Activated CD8-positive, alpha-beta memory T cell treated with anti-CD3 and anti-CD28 coated beads, Interleukin-2, amount 50 U/mL, for 1 hour (primary cell): ENCODE results near the gene TOE1.

Source experiments
- DNase-seq: peaks from one replicate; pipeline ENCODE4 v3.0.0-alpha.2; 2020; ENCODE audit errors: extremely low read depth

The TOE1 gene

GRCh38 chr1:45326627-45327623, 13.0 kb upstream of the TOE1 start, which contains the start of gene HPDL:
HPDL (plus strand) TSS chr1:45326895; CDS start chr1:45327149, 254 bp downstream.
- DNase-seq: no peak

- no peak for DNase-seq
Measured at GRCh38 chr1:45327644-45328515, 12.1 kb upstream of the TOE1 start.

GRCh38 chr1:45328680-45329079, 11.3 kb upstream of the TOE1 start:
- no peak for DNase-seq

- no peak for DNase-seq
Measured at GRCh38 chr1:45329445-45329844, 10.5 kb upstream of the TOE1 start.

GRCh38 chr1:45331436-45332345, 8.3 kb upstream of the TOE1 start:
- no peak for DNase-seq

GRCh38 chr1:45332346-45332720, 7.6 kb upstream of the TOE1 start:
- DNase-seq: no peak

GRCh38 chr1:45334308-45335245, 5.4 kb upstream of the TOE1 start:
- no peak for DNase-seq

- no peak for DNase-seq
Measured at GRCh38 chr1:45335855-45336324, 4.1 kb upstream of the TOE1 start.

- no peak for DNase-seq
Measured at GRCh38 chr1:45337630-45338325, 2.2 kb upstream of the TOE1 start.

- DNase-seq: no peak
Measured at GRCh38 chr1:45340816-45341466, 971 bp downstream of the TOE1 start.

- DNase-seq: no peak
Measured at GRCh38 chr1:45344499-45344898, 4.5 kb downstream of the TOE1 start.

GRCh38 chr1:45345014-45345413, 5.0 kb downstream of the TOE1 start:
- no peak for DNase-seq

- DNase-seq: no peak
Measured at GRCh38 chr1:45346473-45346872, 6.5 kb downstream of the TOE1 start.

GRCh38 chr1:45348020-45348419, 8.1 kb downstream of the TOE1 start:
- DNase-seq: no peak

- no peak for DNase-seq
Measured at GRCh38 chr1:45348609-45348965, 8.6 kb downstream of the TOE1 start.

GRCh38 chr1:45348966-45349677, 9.2 kb downstream of the TOE1 start:
- DNase-seq: no peak

GRCh38 chr1:45351508-45351907, 11.5 kb downstream of the TOE1 start:
- no peak for DNase-seq

GRCh38 chr1:45353685-45354084, 13.7 kb downstream of the TOE1 start:
- no peak for DNase-seq
